Erythroblast (primary cell): ENCODE results near the gene HERC2.

Experiments
- GATA1 ChIP-seq: IDR thresholded peaks from 2 replicates; pipeline ENCODE4 v1.6.1; 2011; ENCODE audit warnings: low read depth, mild to moderate bottlenecking, control low read depth, low read length, moderate library complexity
- POLR2A ChIP-seq: IDR thresholded peaks from 2 replicates; pipeline ENCODE4 v1.6.1; 2011; ENCODE audit warnings: mild to moderate bottlenecking, low read length

GRCh38 chr15:28262438-28262837 lies 59.5 kb downstream of the HERC2 start:
- TF ChIP-seq POLR2A (no peak), GATA1 (no peak)
